Stimulated activated CD8-positive, alpha-beta memory T cell treated with anti-CD3 and anti-CD28 coated beads, Interleukin-7, amount 100 ng/mL, for 4 hours (primary cell): ENCODE data around the gene PID1.
"Not testable (repeated sequence)": the region's sequence is repeated elsewhere in the genome, so short reads cannot be mapped to it uniquely, and the experiment has no call there.

Experiments
- DNase-seq, 2 donors: peaks; one replicate each; pipeline ENCODE4 v3.0.0-alpha.2; 2020; ENCODE audit warnings: low read depth in 2 of 2

Gene PID1

GRCh38 chr2:229080172-229080571 lies 190.9 kb downstream of the PID1 start:
- no peak for DNase-seq

- not testable (repeated sequence) for DNase-seq
These were observed 194.2 kb downstream of the PID1 start for GRCh38 chr2:229076886-229077285.

- no peak for DNase-seq
These were observed 197.2 kb downstream of the PID1 start for GRCh38 chr2:229073935-229074334.

- no peak for DNase-seq
These were observed 199.7 kb downstream of the PID1 start for GRCh38 chr2:229071292-229071976.

GRCh38 chr2:229066121-229066715 lies 204.9 kb downstream of the PID1 start:
- no peak for DNase-seq

GRCh38 chr2:229064749-229065148 lies 206.3 kb downstream of the PID1 start:
- no peak for DNase-seq

- no peak for DNase-seq
These were observed 210.9 kb downstream of the PID1 start for GRCh38 chr2:229060147-229060546.

GRCh38 chr2:229059331-229060033 lies 211.6 kb downstream of the PID1 start:
- DNase-seq = no peak

- DNase-seq = no peak
These were observed 213.0 kb downstream of the PID1 start for GRCh38 chr2:229057976-229058553.

- no peak for DNase-seq
These were observed 216.8 kb downstream of the PID1 start for GRCh38 chr2:229054311-229054710.

- DNase-seq = no peak
These were observed 219.3 kb downstream of the PID1 start for GRCh38 chr2:229051798-229052197.

- DNase-seq = no peak
These were observed 221.0 kb downstream of the PID1 start for GRCh38 chr2:229050133-229050532.

- no peak for DNase-seq
These were observed 223.0 kb downstream of the PID1 start for GRCh38 chr2:229048134-229048533.

GRCh38 chr2:229045671-229046070 lies 225.4 kb downstream of the PID1 start:
- no peak for DNase-seq

GRCh38 chr2:229044581-229044980 lies 226.5 kb downstream of the PID1 start:
- DNase-seq = no peak

- DNase-seq = no peak
These were observed 227.4 kb downstream of the PID1 start for GRCh38 chr2:229043681-229044080.

GRCh38 chr2:229042349-229042748 lies 228.7 kb downstream of the PID1 start:
- DNase-seq = no peak

GRCh38 chr2:229041691-229042090 lies 229.4 kb downstream of the PID1 start:
- DNase-seq = no peak

- DNase-seq = no peak
These were observed 233.5 kb downstream of the PID1 start for GRCh38 chr2:229037621-229038020.

GRCh38 chr2:229033816-229034215 lies 237.3 kb downstream of the PID1 start:
- DNase-seq = no peak

- DNase-seq = no peak
These were observed 238.4 kb downstream of the PID1 start for GRCh38 chr2:229032608-229033234.
